ENCODE data around the gene APCDD1. TPM values are rescaled to one million over a fixed set of nuclear protein-coding genes. Genes with fewer than 3 reads are reported as not detected.
A peak's percentile ranks its signal among the peaks of the same experiment; 100 is the strongest.

The APCDD1 gene
- total RNA-seq (1.9 TPM), polyA plus RNA-seq (2.5 TPM)
- long read RNA-seq, donor 1, partial matches to known transcripts = 0 of 1 reads
- long read RNA-seq, donor 1, other reads (novel, unspliced or antisense) = 0 of 1 reads
- long read RNA-seq, donor 2, partial matches to known transcripts = 0 of 3 reads
- long read RNA-seq, donor 2, other reads (novel, unspliced or antisense) = 0 of 3 reads
- long read RNA-seq, donor 3, partial matches to known transcripts = 0 of 2 reads
- long read RNA-seq, donor 3, other reads (novel, unspliced or antisense) = 0 of 2 reads
- long read RNA-seq, donor 4 = 0 reads
- long read RNA-seq, donor 5, transcript APCDD1-201 (5 exons, 3,809 nt) = major isoform, 5 of 5 reads
- long read RNA-seq, donor 5, partial matches to known transcripts = 0 of 5 reads
- long read RNA-seq, donor 5, other reads (novel, unspliced or antisense) = 0 of 5 reads
- long read RNA-seq, donor 6, partial matches to known transcripts = 0 of 1 reads
- long read RNA-seq, donor 6, other reads (novel, unspliced or antisense) = 0 of 1 reads
- long read RNA-seq, donor 7 = 0 reads
- long read RNA-seq, donor 8 = 0 reads
- long read RNA-seq, donor 9 = 0 reads
- long read RNA-seq, donor 10, partial matches to known transcripts = 0 of 1 reads
- long read RNA-seq, donor 10, other reads (novel, unspliced or antisense) = 0 of 1 reads

- peak in 2 of 9 donors; percentile 34 to 36 for DNase-seq (ENCODE audit: low read depth in 6 of 9, low spot score in 9 of 9)
- WGBS = 35% methylated on average over 61 of the region's 64 CpGs
- Histone ChIP-seq H3K27me3 (ENCODE audit: control insufficient read depth in 2 of 2, insufficient read depth in 1 of 2, low read length in 1 of 2) (peaks cover 17 to 29% of the 10 kb centered on the region in 2 donors), H3K4me1 (ENCODE audit: control insufficient read depth in 2 of 2, insufficient read depth in 2 of 2, low read length in 2 of 2) (peaks cover 10 to 23% of the 10 kb centered on the region in 2 donors), H3K27ac (ENCODE audit: low read depth in 1 of 2, low read length in 1 of 2) (peak within 1 kb of the TSS in 1 of 2 donors; percentile 20), H3K9me3 (ENCODE audit: control insufficient read depth in 2 of 2, insufficient read depth in 1 of 2, low read length in 1 of 2) (no peaks in the 10 kb centered on the region), H3K4me3 (ENCODE audit: low read length in 2 of 2) (peak within 1 kb of the TSS; percentile 21 to 49), H3K36me3 (ENCODE audit: control insufficient read depth in 2 of 2, insufficient read depth in 2 of 2, low read length in 1 of 2) (no peaks in the 10 kb centered on the region)
Observed at GRCh38 chr18:10453806-10454680, at the start of gene APCDD1. Gene APCDD1 (plus strand): TSS chr18:10454635. CDS start chr18:10454982, 347 bp downstream.

- no peaks in the 10 kb centered on the region for H3K27me3 ChIP-seq (ENCODE audit: control insufficient read depth in 2 of 2, insufficient read depth in 1 of 2, low read length in 1 of 2)
- peaks cover 0 to 20% of the 10 kb centered on the region in 2 donors for H3K4me1 ChIP-seq (ENCODE audit: control insufficient read depth in 2 of 2, insufficient read depth in 2 of 2, low read length in 2 of 2)
- no peak overlapping the region for H3K4me3 ChIP-seq (ENCODE audit: low read length in 2 of 2)
- no peaks in the 10 kb centered on the region for H3K9me3 ChIP-seq (ENCODE audit: control insufficient read depth in 2 of 2, insufficient read depth in 1 of 2, low read length in 1 of 2)
- WGBS = 92% methylated on average over 10 of the region's 10 CpGs
- H3K36me3 ChIP-seq (ENCODE audit: control insufficient read depth in 2 of 2, insufficient read depth in 2 of 2, low read length in 1 of 2) = no peaks in the 10 kb centered on the region
- no peak for DNase-seq (ENCODE audit: low read depth in 6 of 9, low spot score in 9 of 9)
- no peak overlapping the region for H3K27ac ChIP-seq (ENCODE audit: low read depth in 1 of 2, low read length in 1 of 2)
Observed at GRCh38 chr18:10405014-10405493, 49.4 kb upstream of the APCDD1 start.

- Histone ChIP-seq H3K9me3 (ENCODE audit: control insufficient read depth in 2 of 2, insufficient read depth in 1 of 2, low read length in 1 of 2) (no peaks in the 10 kb centered on the region), H3K27me3 (ENCODE audit: control insufficient read depth in 2 of 2, insufficient read depth in 1 of 2, low read length in 1 of 2) (no peaks in the 10 kb centered on the region), H3K27ac (ENCODE audit: low read depth in 1 of 2, low read length in 1 of 2) (no peak overlapping the region), H3K4me3 (ENCODE audit: low read length in 2 of 2) (no peak overlapping the region), H3K36me3 (ENCODE audit: control insufficient read depth in 2 of 2, insufficient read depth in 2 of 2, low read length in 1 of 2) (no peaks in the 10 kb centered on the region), H3K4me1 (ENCODE audit: control insufficient read depth in 2 of 2, insufficient read depth in 2 of 2, low read length in 2 of 2) (peaks cover 4 to 22% of the 10 kb centered on the region in 2 donors)
- peak in 1 of 9 donors; percentile 16 for DNase-seq (ENCODE audit: low read depth in 6 of 9, low spot score in 9 of 9)
- WGBS = 76% methylated on average over 16 of the region's 16 CpGs
Observed at GRCh38 chr18:10405816-10406663, 48.4 kb upstream of the APCDD1 start.

GRCh38 chr18:10408131-10408530, 46.3 kb upstream of the APCDD1 start:
- H3K9me3 ChIP-seq (ENCODE audit: control insufficient read depth in 2 of 2, insufficient read depth in 1 of 2, low read length in 1 of 2) = no peaks in the 10 kb centered on the region
- peaks cover 6 to 26% of the 10 kb centered on the region in 2 donors for H3K4me1 ChIP-seq (ENCODE audit: control insufficient read depth in 2 of 2, insufficient read depth in 2 of 2, low read length in 2 of 2)
- H3K36me3 ChIP-seq (ENCODE audit: control insufficient read depth in 2 of 2, insufficient read depth in 2 of 2, low read length in 1 of 2) = no peaks in the 10 kb centered on the region
- H3K4me3 ChIP-seq (ENCODE audit: low read length in 2 of 2) = no peak overlapping the region
- no peak for DNase-seq (ENCODE audit: low read depth in 6 of 9, low spot score in 9 of 9)
- H3K27ac ChIP-seq (ENCODE audit: low read depth in 1 of 2, low read length in 1 of 2) = no peak overlapping the region
- WGBS = 99% methylated on average over 7 of the region's 7 CpGs
- no peaks in the 10 kb centered on the region for H3K27me3 ChIP-seq (ENCODE audit: control insufficient read depth in 2 of 2, insufficient read depth in 1 of 2, low read length in 1 of 2)

GRCh38 chr18:10409041-10409440, 45.4 kb upstream of the APCDD1 start:
- H3K9me3 ChIP-seq (ENCODE audit: control insufficient read depth in 2 of 2, insufficient read depth in 1 of 2, low read length in 1 of 2) = no peaks in the 10 kb centered on the region
- H3K27me3 ChIP-seq (ENCODE audit: control insufficient read depth in 2 of 2, insufficient read depth in 1 of 2, low read length in 1 of 2) = no peaks in the 10 kb centered on the region
- peaks cover 12 to 33% of the 10 kb centered on the region in 2 donors for H3K4me1 ChIP-seq (ENCODE audit: control insufficient read depth in 2 of 2, insufficient read depth in 2 of 2, low read length in 2 of 2)
- no peak overlapping the region for H3K27ac ChIP-seq (ENCODE audit: low read depth in 1 of 2, low read length in 1 of 2)
- no peak overlapping the region for H3K4me3 ChIP-seq (ENCODE audit: low read length in 2 of 2)
- H3K36me3 ChIP-seq (ENCODE audit: control insufficient read depth in 2 of 2, insufficient read depth in 2 of 2, low read length in 1 of 2) = no peaks in the 10 kb centered on the region
- no peak for DNase-seq (ENCODE audit: low read depth in 6 of 9, low spot score in 9 of 9)

GRCh38 chr18:10410472-10411308, 43.7 kb upstream of the APCDD1 start:
- Histone ChIP-seq H3K4me1 (ENCODE audit: control insufficient read depth in 2 of 2, insufficient read depth in 2 of 2, low read length in 2 of 2) (peaks cover 14 to 35% of the 10 kb centered on the region in 2 donors), H3K36me3 (ENCODE audit: control insufficient read depth in 2 of 2, insufficient read depth in 2 of 2, low read length in 1 of 2) (no peaks in the 10 kb centered on the region), H3K27me3 (ENCODE audit: control insufficient read depth in 2 of 2, insufficient read depth in 1 of 2, low read length in 1 of 2) (no peaks in the 10 kb centered on the region), H3K9me3 (ENCODE audit: control insufficient read depth in 2 of 2, insufficient read depth in 1 of 2, low read length in 1 of 2) (no peaks in the 10 kb centered on the region), H3K27ac (ENCODE audit: low read depth in 1 of 2, low read length in 1 of 2) (no peak overlapping the region), H3K4me3 (ENCODE audit: low read length in 2 of 2) (no peak overlapping the region)
- DNase-seq (ENCODE audit: low read depth in 6 of 9, low spot score in 9 of 9) = peak in 8 of 9 donors; percentile 20 to 71 (median 35)
- 81% methylated on average over 11 of the region's 11 CpGs for WGBS

- no peaks in the 10 kb centered on the region for H3K27me3 ChIP-seq (ENCODE audit: control insufficient read depth in 2 of 2, insufficient read depth in 1 of 2, low read length in 1 of 2)
- 96% methylated on average over 5 of the region's 5 CpGs for WGBS
- no peak for DNase-seq (ENCODE audit: low read depth in 6 of 9, low spot score in 9 of 9)
- H3K9me3 ChIP-seq (ENCODE audit: control insufficient read depth in 2 of 2, insufficient read depth in 1 of 2, low read length in 1 of 2) = no peaks in the 10 kb centered on the region
- no peaks in the 10 kb centered on the region for H3K36me3 ChIP-seq (ENCODE audit: control insufficient read depth in 2 of 2, insufficient read depth in 2 of 2, low read length in 1 of 2)
- H3K27ac ChIP-seq (ENCODE audit: low read depth in 1 of 2, low read length in 1 of 2) = no peak overlapping the region
- peaks cover 14 to 27% of the 10 kb centered on the region in 2 donors for H3K4me1 ChIP-seq (ENCODE audit: control insufficient read depth in 2 of 2, insufficient read depth in 2 of 2, low read length in 2 of 2)
- no peak overlapping the region for H3K4me3 ChIP-seq (ENCODE audit: low read length in 2 of 2)
Observed at GRCh38 chr18:10412933-10413332, 41.5 kb upstream of the APCDD1 start.
